HG03558 (cell line): Measurements from ENCODE around the gene GPR180.

Source experiments
- ATAC-seq: cut with Tn5 transposase; IDR thresholded peaks from one replicate; pipeline ENCODE4 v1.9.1; 2021; ENCODE audit warnings: moderate number of reproducible peaks; ENCODE audit not compliant: unreplicated experiment; ENCODE audit errors: extremely low read depth

The GPR180 gene

GRCh38 chr13:94683409-94683808 is 81.8 kb downstream of the GPR180 start:
- no peak for ATAC-seq
